K562 (cell line): ENCODE measurements around the gene IQCN. TPM values are rescaled to one million over a fixed set of nuclear protein-coding genes. Genes with fewer than 3 reads are reported as not detected.

Experiments used
- BRD9 ChIP-seq: fragments of 450-650 bp; IDR thresholded peaks from 2 replicates; pipeline ENCODE4 v1.6.1; 2018; ENCODE audit warnings: low read depth; ENCODE audit not compliant: partially characterized antibody
- BRF2 ChIP-seq: IDR thresholded peaks from 3 replicates; pipeline ENCODE4 v1.6.1; 2011; ENCODE audit warnings: borderline replicate concordance, mild to moderate bottlenecking; ENCODE audit not compliant: insufficient read length, insufficient read depth
- CREB3L1 ChIP-seq: fragments of 450-650 bp; IDR thresholded peaks from 2 replicates; pipeline ENCODE4 v1.6.1; 2014; ENCODE audit warnings: low read depth, mild to moderate bottlenecking, moderate library complexity, borderline replicate concordance
- E2F4 ChIP-seq: sonication (generic); formaldehyde crosslinking; IDR thresholded peaks from 2 replicates; pipeline ENCODE4 v1.8.0; 2022; ENCODE audit warnings: mild to moderate bottlenecking, low read depth, missing genetic modification reagents
- GABPB1 ChIP-seq: sonication (generic); formaldehyde crosslinking; IDR thresholded peaks from 2 replicates; pipeline ENCODE4 v1.8.0; 2022; ENCODE audit warnings: mild to moderate bottlenecking, missing genetic modification reagents
- GTF2E2 ChIP-seq: fragments of 200-800 bp; sonication (Bioruptor generic); IDR thresholded peaks from 2 replicates; pipeline ENCODE4 v1.6.1; 2016; ENCODE audit warnings: missing genetic modification characterization, missing compliant biosample characterization
- MLLT1 ChIP-seq, 2 experiments: fragments of 450-650 bp; IDR thresholded peaks; 2 replicates each; pipeline ENCODE4 v1.6.1; 2016
- MYNN ChIP-seq, 2 experiments: sonication (generic); formaldehyde crosslinking in 1 of 2; IDR thresholded peaks; 2 replicates each; pipeline versions ENCODE4 v1.5.0 to v1.6.1; 2016 to 2020; ENCODE audit warnings: antibody characterized with exemption in 1 of 2, missing genetic modification reagents in 1 of 2
- NRF1 ChIP-seq, 2 experiments: fragments of 450-650 bp; IDR thresholded peaks in 1 of 2; conservative IDR thresholded peaks in 1 of 2; 2 replicates each; pipeline ENCODE4 v1.6.1; 2014; ENCODE audit warnings: mild to moderate bottlenecking in 2 of 2
- NUFIP1 ChIP-seq: fragments of 450-650 bp; IDR thresholded peaks from 2 replicates; pipeline ENCODE4 v1.6.1; 2018; ENCODE audit not compliant: partially characterized antibody
- POLR2AphosphoS2 ChIP-seq: IDR thresholded peaks from 2 replicates; pipeline ENCODE4 v1.6.1; 2012; ENCODE audit warnings: low read length, improper control_type of control experiment
- SMARCB1 ChIP-seq: IDR thresholded peaks from 2 replicates; pipeline ENCODE4 v1.6.1; 2011; ENCODE audit warnings: improper control_type of control experiment, low read depth; ENCODE audit not compliant: insufficient read length
- STAT6 ChIP-seq: sonication (generic); formaldehyde crosslinking; IDR thresholded peaks from 2 replicates; pipeline ENCODE4 v1.8.1; 2023; ENCODE audit warnings: mild to moderate bottlenecking, missing genetic modification reagents
- ZBTB43 ChIP-seq: sonication (generic); formaldehyde crosslinking; IDR thresholded peaks from 2 replicates; pipeline ENCODE4 v1.8.0; 2023; ENCODE audit warnings: mild to moderate bottlenecking, missing genetic modification reagents
- ZNF589 ChIP-seq: fragments of 200-800 bp; sonication (Bioruptor generic); IDR thresholded peaks from 2 replicates; pipeline ENCODE4 v1.6.1; 2016; ENCODE audit warnings: low read depth, missing genetic modification characterization, missing compliant biosample characterization
- ZNF695 ChIP-seq: fragments of 450-650 bp; formaldehyde crosslinking; IDR thresholded peaks from 2 replicates; pipeline ENCODE4 v1.4.0; 2020; ENCODE audit warnings: mild to moderate bottlenecking, moderate library complexity
- ZNF699 ChIP-seq: fragments of 250-450 bp; sonication (Bioruptor Pico); IDR thresholded peaks from 2 replicates; pipeline ENCODE4 v1.8.0; 2021; ENCODE audit warnings: mild to moderate bottlenecking, moderate library complexity; ENCODE audit not compliant: insufficient replicate concordance
- polyA plus RNA-seq, 8 experiments: library from polyadenylated mRNA; depleted of rRNA in 4 of 8; stranded (reverse) in 5 of 8; unstranded in 3 of 8; fragments of >200 nt; fragmentation: Nextera tagmentation in 2 of 8; fragmentation: Illumina TruSeq in 1 of 8; extraction: Ambion mirVana in 2 of 8; extraction: Trizol in 1 of 8; gene quantifications; 2 replicates each; pipeline versions ENCODE4 v1.2.1 to v1.2.3, GENCODE V29; 2011 to 2014; ENCODE audit warnings: inconsistent platforms in 1 of 8, missing spikeins in 1 of 8
- total RNA-seq, 7 experiments: library from RNA; depleted of rRNA in 6 of 7; stranded (reverse); fragments of >200 nt in 6 of 7; fragmentation: Illumina TruSeq in 2 of 7; extraction: Trizol in 2 of 7; gene quantifications; 2 replicates each; pipeline versions ENCODE4 v1.2.1 to v1.2.3, GENCODE V29; 2011 to 2021; ENCODE audit warnings: low replicate concordance in 1 of 7

IQCN gene
- total and polyA plus RNA-seq, 9 of the 15 experiments (the other 6 are each of a cell fraction or from before 2014, with no cell fraction given), result 0.01 to 0.07 (median 0.04) TPM; not detected in 3

- TF ChIP-seq CREB3L1 (peak; percentile 50; the same call in 1 of the 2 replicates), BRD9 (no peak), ZBTB43 (CRISPR knock-in tag) (no peak), MLLT1 (IDR thresholded peaks at IDR 0.05) (0 out of 4 replicates have a peak, but pooled peaks of 1 of the 2 experiments have one; percentile 20), GABPB1 (CRISPR knock-in tag) (peak; percentile 89), BRF2 (no peak), NUFIP1 (no peak), ZNF589 (no peak), STAT6 (CRISPR knock-in tag) (no peak), ZNF695 (CRISPR knock-in tag) (no peak), POLR2AphosphoS2 (no peak; the same call in 1 of the 2 replicates), ZNF699 (CRISPR knock-in tag) (no peak), SMARCB1 (no peak), E2F4 (CRISPR knock-in tag) (peak; percentile 92), GTF2E2 (tag) (peak; percentile 88; the same call in 1 of the 2 replicates), NRF1 (conservative IDR thresholded peaks at IDR 0.05 in 1 of 2, IDR thresholded peaks at IDR 0.05 in 1 of 2) (peak; percentile 97 to 98), MYNN (IDR thresholded peaks at IDR 0.05) (no peak), MYNN (CRISPR knock-in tag; IDR thresholded peaks at IDR 0.05) (no peak)
Observed at GRCh38 chr19:18322759-18323460, 48.7 kb upstream of the IQCN start, which contains the start of gene LSM4 (continued).
